IPS-18c (cell line): Measurements from ENCODE around the gene TUBGCP6.
A peak's percentile ranks its signal among the peaks of the same experiment; 100 is the strongest.

ENCODE experiments used
- H3K4me3 ChIP-seq: 2 replicates; pipeline ENCODE4 v1.7.0; 2013; ENCODE audit warnings: low read depth, mild to moderate bottlenecking, low read length, moderate library complexity; ENCODE audit not compliant: insufficient read depth
- H3K9me3 ChIP-seq: one replicate; pipeline ENCODE4 v1.6.1; 2013; ENCODE audit warnings: mild to moderate bottlenecking, low read length, moderate library complexity; ENCODE audit not compliant: control insufficient read depth, insufficient read depth

Gene TUBGCP6

DNA sequence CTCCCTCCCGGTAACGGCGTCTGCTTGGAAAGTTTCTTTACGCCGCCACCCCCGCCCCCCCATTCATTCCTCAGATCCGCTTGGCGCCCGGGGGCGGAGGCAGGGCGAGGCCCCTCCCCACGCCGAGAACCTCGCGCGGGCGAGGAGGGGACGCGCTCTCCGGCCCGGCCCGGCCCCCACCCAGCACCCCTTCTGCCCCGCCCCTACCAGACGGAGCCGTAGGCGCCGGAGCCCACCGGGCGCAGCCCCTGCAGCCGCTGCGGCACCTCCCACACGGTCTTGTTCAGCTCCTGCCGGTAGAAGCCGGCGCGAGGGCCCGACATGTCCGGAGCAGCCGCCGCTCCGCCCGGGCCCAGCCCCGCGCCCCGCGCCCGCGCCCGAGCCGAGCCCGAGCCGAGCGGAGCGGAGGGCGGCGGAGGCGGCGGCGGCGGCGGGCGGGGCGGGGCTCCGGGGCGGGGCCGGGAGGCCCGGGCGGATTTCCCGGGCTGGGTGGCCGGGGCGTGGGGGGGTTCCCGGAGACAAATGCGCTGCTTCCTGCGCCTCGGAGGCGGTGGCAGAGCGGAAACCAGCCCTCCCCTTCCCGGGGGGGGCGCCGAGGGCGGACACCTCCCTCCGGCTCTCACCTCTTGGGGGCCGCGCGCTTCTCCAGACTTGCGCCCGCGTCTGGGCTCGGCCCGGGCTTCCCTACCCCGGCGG is 25.3 kb upstream of the TUBGCP6 start, which contains the start of gene MAPK11:
Gene MAPK11 (minus strand): TSS at position 411 of the 696 bp plus-strand sequence. CDS start 88 bp downstream, at position 323.
- peak within 1 kb of the TSS; percentile 43 for H3K4me3 ChIP-seq
- no peaks in the 10 kb centered on the region for H3K9me3 ChIP-seq

- no peaks in the 10 kb centered on the region for H3K9me3 ChIP-seq
- H3K4me3 ChIP-seq: peak overlapping the region; percentile 34; the same call in 1 of the 2 replicates
Measured at GRCh38 chr22:50269573-50269969, 24.7 kb upstream of the TUBGCP6 start.

GRCh38 chr22:50268655-50269113 is 23.9 kb upstream of the TUBGCP6 start:
- H3K9me3 ChIP-seq: no peaks in the 10 kb centered on the region
- no peak overlapping the region for H3K4me3 ChIP-seq

DNA sequence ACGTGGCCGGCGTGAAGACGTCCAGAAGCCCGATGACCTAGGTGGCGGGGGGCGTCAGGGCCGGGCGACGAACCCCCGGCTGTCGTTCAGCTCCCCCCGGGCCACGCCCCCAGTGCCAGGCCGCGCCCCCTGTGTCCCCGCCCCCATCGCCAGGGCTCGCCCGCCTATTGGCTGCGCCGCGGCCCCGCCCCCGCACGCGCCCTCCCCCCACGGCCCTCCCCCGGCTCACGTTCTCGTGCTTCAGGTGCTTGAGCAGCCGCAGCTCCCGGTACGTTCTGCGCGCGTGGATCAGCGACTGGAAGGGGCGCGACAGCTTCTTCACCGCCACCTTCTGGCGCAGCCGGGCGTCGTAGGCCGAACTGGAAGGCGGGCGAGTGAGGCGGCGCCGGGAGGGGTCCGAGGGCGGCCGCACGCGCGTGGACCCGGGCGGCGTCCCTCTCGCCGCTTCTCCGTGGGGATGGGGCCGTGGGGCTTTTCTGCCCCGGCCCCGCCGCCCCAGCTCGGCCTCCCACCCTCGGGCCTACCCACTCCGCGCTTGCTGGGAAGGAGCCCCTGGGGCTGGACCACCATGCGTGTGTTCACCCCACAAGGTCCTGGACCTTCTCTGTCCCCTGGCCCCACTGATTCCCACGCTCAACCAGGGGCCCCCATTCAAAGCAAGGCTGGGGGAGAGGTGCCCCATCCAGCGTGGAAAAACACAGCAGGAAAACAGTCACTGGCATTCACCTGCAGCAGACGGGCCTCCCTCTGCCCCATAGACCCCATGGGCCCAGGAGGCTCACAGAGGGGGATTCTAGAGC is 23.0 kb upstream of the TUBGCP6 start:
- Histone ChIP-seq H3K4me3 (peak overlapping the region; percentile 28; the same call in 1 of the 2 replicates), H3K9me3 (no peaks in the 10 kb centered on the region)

GRCh38 chr22:50266994-50267393 is 22.2 kb upstream of the TUBGCP6 start:
- H3K4me3 ChIP-seq: peak overlapping the region; percentile 28; the same call in 1 of the 2 replicates
- H3K9me3 ChIP-seq: no peaks in the 10 kb centered on the region

GRCh38 chr22:50264946-50265669 is 20.3 kb upstream of the TUBGCP6 start:
- Histone ChIP-seq H3K4me3 (no peak overlapping the region), H3K9me3 (no peaks in the 10 kb centered on the region)

DNA sequence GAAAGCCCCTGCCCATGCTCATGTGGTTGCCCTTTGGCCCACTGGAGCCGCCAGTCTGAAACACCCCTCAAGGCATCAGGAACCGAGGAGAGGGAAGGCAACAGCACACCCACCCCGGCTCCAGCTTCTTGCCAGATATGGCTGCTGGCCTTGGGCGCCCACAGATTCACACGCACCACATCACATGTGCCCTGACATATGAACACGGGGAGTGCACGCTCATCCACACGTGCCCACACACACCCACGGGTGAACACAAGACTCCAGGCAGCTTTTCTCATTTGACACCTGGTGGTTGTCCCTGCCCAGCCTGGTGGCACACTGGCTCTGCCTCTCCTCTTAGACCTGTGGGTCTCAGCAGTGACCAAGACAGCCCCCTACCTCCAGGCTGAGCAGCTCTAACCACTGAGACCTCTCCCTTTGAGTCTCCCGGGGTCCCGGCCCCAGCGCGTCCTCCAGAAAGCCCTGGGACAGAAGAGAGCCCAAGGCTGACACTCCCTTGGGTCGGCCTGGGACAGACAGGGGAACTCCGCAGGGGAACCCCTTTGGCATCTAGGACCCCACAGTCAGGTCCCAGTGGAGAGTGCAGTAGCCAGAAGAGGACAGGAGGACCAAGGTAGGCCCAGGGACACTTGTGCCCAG is 19.4 kb upstream of the TUBGCP6 start:
- no peak overlapping the region for H3K4me3 ChIP-seq
- no peaks in the 10 kb centered on the region for H3K9me3 ChIP-seq

DNA sequence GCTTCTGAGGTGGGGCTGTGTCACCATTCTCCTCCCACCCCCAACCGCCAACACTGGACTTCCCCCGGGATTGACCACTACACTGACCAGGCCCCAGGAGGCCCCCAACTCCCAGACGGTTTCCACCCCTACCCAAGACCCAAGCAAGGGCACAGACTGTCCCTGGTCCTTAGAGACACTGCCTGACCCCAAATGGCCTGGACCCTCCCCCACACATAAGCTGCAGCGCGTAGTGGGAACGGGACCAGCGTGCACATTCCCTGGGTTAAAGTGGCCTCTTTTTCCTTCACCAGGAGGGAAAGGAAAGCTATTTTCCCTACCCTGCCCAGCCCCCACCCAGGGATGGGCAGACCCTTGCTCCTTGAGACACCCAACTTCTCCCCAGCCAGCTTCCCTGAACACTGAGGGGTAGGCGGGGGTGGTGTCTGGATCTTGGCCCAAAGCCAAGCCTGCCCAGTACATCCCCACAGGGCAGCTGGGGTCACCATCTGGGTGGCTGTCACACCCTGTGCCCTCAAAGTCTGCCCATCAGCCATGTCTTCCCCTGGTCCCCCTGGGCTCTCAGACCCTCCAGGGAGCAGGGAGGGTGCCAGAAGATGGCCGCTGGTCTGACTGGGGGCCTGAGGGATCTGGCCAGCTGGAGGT is 18.3 kb upstream of the TUBGCP6 start:
- Histone ChIP-seq H3K9me3 (no peaks in the 10 kb centered on the region), H3K4me3 (no peak overlapping the region)

DNA sequence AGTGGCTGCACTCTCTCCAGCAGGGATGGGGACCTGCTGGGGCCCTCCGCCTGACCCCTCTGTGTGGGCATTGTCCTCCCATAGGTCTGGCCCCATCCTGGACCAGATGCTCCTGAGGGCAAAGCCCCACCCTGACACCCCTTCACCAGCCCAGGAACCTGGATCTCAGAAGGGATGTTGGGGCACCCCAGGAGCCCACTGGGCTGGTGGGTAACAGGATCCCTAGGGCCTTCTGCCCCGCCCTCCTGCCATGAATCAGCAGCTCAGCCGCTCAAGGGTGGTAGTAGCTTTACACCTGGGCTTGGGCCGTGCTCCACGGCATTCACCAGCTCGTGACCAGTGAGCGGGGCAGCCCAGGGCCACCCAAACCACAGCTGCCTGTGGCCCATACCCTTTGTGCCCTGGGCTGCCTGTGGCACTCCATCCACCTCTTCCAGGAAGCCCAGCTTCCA is 17.7 kb upstream of the TUBGCP6 start:
- no peak overlapping the region for H3K4me3 ChIP-seq

DNA sequence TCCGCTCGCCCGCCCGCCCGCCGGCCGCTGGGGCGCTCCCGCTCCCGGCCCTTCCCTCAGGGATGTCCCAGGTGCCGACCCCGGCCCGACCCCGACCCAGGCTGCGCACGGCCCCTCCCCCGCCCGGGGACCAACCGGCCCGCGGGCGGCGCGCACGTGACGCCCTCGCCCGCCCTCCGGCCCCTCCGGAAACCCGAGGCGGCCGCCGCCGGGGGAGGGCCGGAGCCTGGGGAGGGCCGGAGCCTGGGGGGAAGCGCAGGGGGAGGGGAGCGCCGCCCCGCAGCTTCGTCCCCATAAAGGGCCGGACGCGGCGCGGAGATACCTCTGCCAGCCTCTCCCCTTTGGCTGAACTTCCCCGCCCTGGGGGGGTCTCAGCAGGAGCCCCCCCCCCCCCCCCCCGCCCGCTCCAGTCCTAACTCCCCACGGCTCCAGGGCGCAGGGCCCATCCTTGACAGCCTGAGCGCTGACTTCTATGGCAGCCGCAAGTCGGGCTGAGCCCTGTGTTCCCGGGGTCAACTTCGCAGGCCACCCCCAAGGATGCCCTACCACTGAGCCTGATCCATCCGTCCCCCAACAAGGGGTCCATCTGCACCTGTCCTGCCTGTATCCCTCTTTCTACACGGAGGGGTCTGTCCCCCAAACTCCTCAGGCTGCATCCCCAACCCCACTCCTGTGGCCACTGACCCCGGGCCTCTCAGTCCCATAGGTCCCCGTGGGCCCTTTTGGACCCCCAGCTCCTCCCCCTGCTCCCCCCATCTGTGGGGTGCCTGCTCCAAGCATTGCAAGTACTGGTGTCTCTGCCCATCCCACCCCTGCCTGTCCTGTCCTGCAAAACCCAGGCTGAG is 17.0 kb upstream of the TUBGCP6 start, which contains the start of gene MAPK12:
Gene MAPK12 (minus strand): TSS at position 69 of the 845 bp plus-strand sequence. CDS start 174 bp downstream, outside the sequence.
- no peaks in the 10 kb centered on the region for H3K9me3 ChIP-seq

More for the DNA sequence above, 17.7 kb upstream of the TUBGCP6 start:
- H3K9me3 ChIP-seq: no peaks in the 10 kb centered on the region

DNA sequence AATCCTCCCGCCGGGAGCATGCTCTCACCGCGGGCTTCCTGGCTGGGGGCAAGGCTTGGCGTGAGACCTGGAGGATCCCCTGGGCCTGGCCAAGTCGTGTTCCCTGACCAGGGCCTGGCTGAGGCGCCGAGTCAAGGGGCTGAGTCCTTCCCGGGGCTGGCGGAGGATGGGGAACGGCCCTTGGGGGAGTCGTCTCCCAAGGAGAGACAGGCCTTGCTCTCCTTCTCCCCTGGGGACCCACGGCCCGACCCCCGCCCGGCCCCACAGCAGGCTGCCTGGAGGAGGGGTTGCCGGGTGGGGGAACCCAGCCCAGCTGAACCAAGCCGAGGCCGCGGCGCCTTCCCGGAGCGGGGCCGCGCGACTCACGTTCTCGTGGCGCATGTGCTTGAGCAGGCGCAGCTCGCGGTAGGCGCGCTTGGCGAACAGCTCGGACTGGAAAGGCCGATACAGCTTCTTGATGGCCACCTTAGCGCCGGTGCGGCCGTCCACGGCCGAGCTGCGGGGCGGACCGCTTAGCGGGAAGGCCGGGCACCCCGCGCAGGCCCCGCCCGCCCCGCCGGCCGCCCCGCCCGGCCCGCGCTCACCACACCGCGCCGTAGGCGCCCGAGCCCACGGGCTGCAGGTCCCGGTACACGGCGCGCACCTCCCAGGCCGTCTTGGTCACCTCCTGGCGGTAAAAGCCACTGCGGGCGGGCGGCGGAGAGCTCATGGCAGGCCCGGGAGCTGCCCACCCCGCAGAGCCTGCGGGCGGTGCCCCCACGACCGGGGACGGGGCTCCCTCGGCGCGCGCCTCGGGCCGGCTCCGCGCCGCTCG is 16.2 kb upstream of the TUBGCP6 start:
- no peaks in the 10 kb centered on the region for H3K9me3 ChIP-seq
- H3K4me3 ChIP-seq: peak overlapping the region; percentile 55

More for the DNA sequence above, 17.0 kb upstream of the TUBGCP6 start, which contains the start of gene MAPK12:
- H3K4me3 ChIP-seq: peak within 1 kb of the TSS; percentile 55

DNA sequence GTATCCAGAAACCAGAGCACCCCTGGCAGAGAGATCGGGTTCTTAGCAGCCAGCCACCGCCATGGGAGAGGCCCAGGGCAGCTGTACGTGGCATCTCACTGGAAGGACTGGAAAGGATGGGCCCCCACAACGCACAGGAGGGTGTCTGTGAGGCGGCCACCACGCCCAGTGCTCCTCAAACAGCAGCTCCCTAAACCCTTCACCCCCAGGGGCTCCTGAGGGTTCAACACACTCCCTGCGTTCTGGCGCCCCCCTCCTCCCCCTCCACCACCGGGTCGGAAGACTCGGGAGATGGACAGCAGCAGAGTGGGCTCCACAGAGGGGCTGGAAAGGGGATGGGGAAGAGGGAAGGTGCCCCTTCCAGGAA is 15.6 kb upstream of the TUBGCP6 start:
- H3K4me3 ChIP-seq: peak overlapping the region; percentile 55

GRCh38 chr22:50259302-50259701 is 14.5 kb upstream of the TUBGCP6 start:
- Histone ChIP-seq H3K4me3 (no peak overlapping the region), H3K9me3 (no peaks in the 10 kb centered on the region)

More for the DNA sequence above, 15.6 kb upstream of the TUBGCP6 start:
- no peaks in the 10 kb centered on the region for H3K9me3 ChIP-seq

GRCh38 chr22:50258361-50259292 is 13.8 kb upstream of the TUBGCP6 start:
- Histone ChIP-seq H3K4me3 (no peak overlapping the region), H3K9me3 (no peaks in the 10 kb centered on the region)
